Esophagus muscularis mucosa (tissue), 4 donors: ENCODE measurements around the gene ADAMTS17. TPM values are rescaled to one million over a fixed set of nuclear protein-coding genes. Genes with fewer than 3 reads are reported as not detected.

Experiments
- DNase-seq: peaks from one replicate; pipeline ENCODE4 v3.0.0-alpha.2; 2017; ENCODE audit errors: extremely low spot score
- H3K27ac ChIP-seq, 4 donors: fragments of 200-600 bp; sonication (generic); replicated peaks in 1 of 4; 1 replicate in 3 of 4; 2 replicates in 1 of 4; pipeline ENCODE4 v1.5.1; 2016 to 2019; ENCODE audit warnings: mild to moderate bottlenecking in 1 of 4
- H3K27me3 ChIP-seq, 4 donors: fragments of 200-600 bp; sonication (generic); one replicate each; pipeline versions ENCODE4 v1.5.1 to v1.6.0; 2016 to 2019
- H3K36me3 ChIP-seq, 4 donors: fragments of 200-600 bp; sonication (generic); one replicate each; pipeline ENCODE4 v1.5.1; 2016 to 2019
- H3K4me1 ChIP-seq, 4 donors: fragments of 200-600 bp; sonication (generic); one replicate each; pipeline ENCODE4 v1.5.1; 2016 to 2019
- H3K4me3 ChIP-seq, 4 donors: fragments of 200-600 bp; sonication (generic); 1 replicate in 2 of 4; 2 replicates in 2 of 4; pipeline ENCODE4 v1.5.1; 2016 to 2019; ENCODE audit warnings: mild to moderate bottlenecking in 4 of 4, moderate library complexity in 1 of 4
- H3K9me3 ChIP-seq, 4 donors: fragments of 200-600 bp; sonication (generic); 1 replicate in 3 of 4; 2 replicates in 1 of 4; pipeline ENCODE4 v1.5.1; 2016 to 2019
- CTCF ChIP-seq, 3 experiments: fragments of 200-600 bp in 2 of 3; fragments of 450-650 bp in 1 of 3; sonication (generic) in 2 of 3; IDR thresholded peaks; one replicate each; pipeline ENCODE4 v1.5.1; 2017 to 2019; ENCODE audit warnings: antibody characterized with exemption in 3 of 3, mild to moderate bottlenecking in 2 of 3, moderate library complexity in 1 of 3
- EP300 ChIP-seq: sonication (generic); formaldehyde crosslinking; IDR thresholded peaks from one replicate; pipeline ENCODE4 v1.6.1; 2017; ENCODE audit warnings: antibody characterized with exemption
- POLR2A ChIP-seq: fragments of 450-650 bp; IDR thresholded peaks from one replicate; pipeline ENCODE4 v1.6.1; 2017; ENCODE audit warnings: antibody characterized with exemption, moderate library complexity, mild to moderate bottlenecking, low read depth
- POLR2AphosphoS5 ChIP-seq, 2 donors: sonication (generic); formaldehyde crosslinking; IDR thresholded peaks; one replicate each; pipeline ENCODE4 v1.6.1; 2017; ENCODE audit warnings: antibody characterized with exemption in 2 of 2
- WGBS: methylation state at CpG from one replicate; pipeline ENCODE4 v1.1.5; 2018; 5-methylcytosine and 5-hydroxymethylcytosine counted together
- intact Hi-C: fragments of 100-400 bp; cut with DNase I; formaldehyde crosslinking; loops from one replicate; pipeline ENCODE4 v1.15.1; 2023
- total RNA-seq, 4 donors: library from RNA; depleted of rRNA; stranded (reverse); fragments of >200 nt; gene quantifications; one replicate each; pipeline versions ENCODE4 v1.1.0 to v1.2.1, GENCODE V29; 2016

The ADAMTS17 gene
- total RNA-seq, 4 donors from 2014 or later = 5.3 to 12.0 (median 6.6) TPM

GRCh38 chr15:100279446-100279845 lies 62.3 kb downstream of the ADAMTS17 start:
- Histone ChIP-seq H3K27ac (no peak overlapping the region), H3K4me1 (peaks cover 0 to 15% (median 11%) of the 10 kb centered on the region in 4 donors), H3K9me3 (no peaks in the 10 kb centered on the region), H3K4me3 (no peak overlapping the region), H3K27me3 (no peaks in the 10 kb centered on the region), H3K36me3 (no peaks in the 10 kb centered on the region)
- intact Hi-C loops = no loop called here
- TF ChIP-seq POLR2A (no peak), CTCF (IDR thresholded peaks at IDR 0.05) (no peak), EP300 (no peak), POLR2AphosphoS5 (IDR thresholded peaks at IDR 0.05) (no peak)
- peak; percentile 68 for DNase-seq
- 74% methylated on average over 7 of the region's 7 CpGs for WGBS

- Histone ChIP-seq H3K36me3 (no peaks in the 10 kb centered on the region), H3K4me3 (no peak overlapping the region), H3K4me1 (peaks cover 0 to 9% (median 6%) of the 10 kb centered on the region in 4 donors), H3K9me3 (peaks cover 0 to 2% (median 0%) of the 10 kb centered on the region in 4 donors), H3K27ac (no peak overlapping the region), H3K27me3 (no peaks in the 10 kb centered on the region)
- WGBS = 84% methylated on average over 14 of the region's 14 CpGs
- peak; percentile 82 for DNase-seq
- TF ChIP-seq POLR2AphosphoS5 (IDR thresholded peaks at IDR 0.05) (no peak), EP300 (no peak), CTCF (IDR thresholded peaks at IDR 0.05) (no peak), POLR2A (no peak)
- intact Hi-C loops = no loop called here
Observed at GRCh38 chr15:100278596-100279380, 63.0 kb downstream of the ADAMTS17 start.

- no peak overlapping the region for H3K4me3 ChIP-seq
- H3K4me1 ChIP-seq = peaks cover 0 to 9% (median 3%) of the 10 kb centered on the region in 4 donors
- peaks cover 4 to 17% (median 8%) of the 10 kb centered on the region in 4 donors for H3K9me3 ChIP-seq
- H3K27ac ChIP-seq = no peak overlapping the region
- no peaks in the 10 kb centered on the region for H3K27me3 ChIP-seq
- intact Hi-C loops = no loop called here
- no peaks in the 10 kb centered on the region for H3K36me3 ChIP-seq
- no peak for TF ChIP-seq CTCF (IDR thresholded peaks at IDR 0.05)
- no peak for TF ChIP-seq POLR2A
- no peak for TF ChIP-seq POLR2AphosphoS5 (IDR thresholded peaks at IDR 0.05)
- no peak for TF ChIP-seq EP300
- DNase-seq = peak; percentile 45
- 61% methylated on average over 17 of the region's 17 CpGs for WGBS
Observed at GRCh38 chr15:100277087-100277855, 64.5 kb downstream of the ADAMTS17 start.

GRCh38 chr15:100276506-100276905 lies 65.3 kb downstream of the ADAMTS17 start:
- Histone ChIP-seq H3K27ac (no peak overlapping the region), H3K4me1 (peaks cover 0 to 9% (median 3%) of the 10 kb centered on the region in 4 donors), H3K4me3 (no peak overlapping the region), H3K9me3 (peaks cover 5 to 18% (median 9%) of the 10 kb centered on the region in 4 donors), H3K27me3 (no peaks in the 10 kb centered on the region), H3K36me3 (no peaks in the 10 kb centered on the region)
- intact Hi-C loops = no loop called here
- TF ChIP-seq EP300 (no peak), POLR2AphosphoS5 (IDR thresholded peaks at IDR 0.05) (no peak), CTCF (IDR thresholded peaks at IDR 0.05) (no peak), POLR2A (no peak)
- 40% methylated on average over 8 of the region's 8 CpGs for WGBS
- DNase-seq = peak; percentile 83
